ENCODE results near the gene DYNLT2.

DNA sequence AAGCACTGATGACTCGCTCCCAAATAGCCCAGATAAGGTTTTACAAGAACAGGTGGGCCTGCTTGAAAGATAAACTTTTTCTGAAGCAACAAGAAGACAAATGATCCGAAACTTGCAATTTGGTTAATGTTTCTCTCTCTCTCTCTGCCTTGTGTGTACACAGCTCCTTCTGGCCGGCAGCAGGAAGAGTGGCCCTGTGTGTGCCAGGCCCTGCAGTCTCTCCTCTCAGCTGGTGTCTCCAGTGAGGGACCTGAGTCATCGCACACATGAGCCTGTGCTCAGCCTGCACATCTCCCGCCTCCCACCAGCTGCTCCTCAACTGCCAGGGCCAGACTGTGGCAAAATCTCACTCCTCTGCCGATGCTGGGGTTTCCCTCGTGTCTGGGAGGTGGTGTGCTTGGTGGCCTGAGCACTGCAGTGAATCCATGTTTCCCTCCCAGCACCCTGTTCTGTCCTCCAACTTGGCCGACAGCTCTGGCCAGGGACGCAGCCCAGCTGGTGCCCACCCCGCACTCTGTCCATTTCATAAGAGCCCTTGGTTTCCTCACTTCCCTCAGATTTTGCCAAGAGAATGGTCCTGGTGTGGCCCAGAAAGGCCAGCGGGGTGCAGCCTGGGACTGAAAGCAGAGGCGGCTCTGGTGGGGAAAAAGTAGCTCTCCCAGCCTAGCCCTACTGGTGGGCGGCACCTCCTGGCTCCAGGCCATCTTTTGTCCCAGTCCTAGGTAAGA, 49.5 kb upstream of the DYNLT2 start:
- TF ChIP-seq, protein P1, sequence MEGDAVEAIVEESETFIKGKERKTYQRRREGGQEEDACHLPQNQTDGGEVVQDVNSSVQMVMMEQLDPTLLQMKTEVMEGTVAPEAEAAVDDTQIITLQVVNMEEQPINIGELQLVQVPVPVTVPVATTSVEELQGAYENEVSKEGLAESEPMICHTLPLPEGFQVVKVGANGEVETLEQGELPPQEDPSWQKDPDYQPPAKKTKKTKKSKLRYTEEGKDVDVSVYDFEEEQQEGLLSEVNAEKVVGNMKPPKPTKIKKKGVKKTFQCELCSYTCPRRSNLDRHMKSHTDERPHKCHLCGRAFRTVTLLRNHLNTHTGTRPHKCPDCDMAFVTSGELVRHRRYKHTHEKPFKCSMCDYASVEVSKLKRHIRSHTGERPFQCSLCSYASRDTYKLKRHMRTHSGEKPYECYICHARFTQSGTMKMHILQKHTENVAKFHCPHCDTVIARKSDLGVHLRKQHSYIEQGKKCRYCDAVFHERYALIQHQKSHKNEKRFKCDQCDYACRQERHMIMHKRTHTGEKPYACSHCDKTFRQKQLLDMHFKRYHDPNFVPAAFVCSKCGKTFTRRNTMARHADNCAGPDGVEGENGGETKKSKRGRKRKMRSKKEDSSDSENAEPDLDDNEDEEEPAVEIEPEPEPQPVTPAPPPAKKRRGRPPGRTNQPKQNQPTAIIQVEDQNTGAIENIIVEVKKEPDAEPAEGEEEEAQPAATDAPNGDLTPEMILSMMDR (IDR thresholded peaks at IDR 0.05) = no peak
- no peak for TF ChIP-seq POLR2A (IDR thresholded peaks at IDR 0.05)

Data from esophagus squamous epithelium (tissue), 4 donors.